HepG2 (cell line): ENCODE data around the gene SLCO1C1.

Experiments used
- FOXJ3 ChIP-seq: sonication (generic); formaldehyde crosslinking; IDR thresholded peaks from 2 replicates; pipeline ENCODE4 v1.4.0; 2020; ENCODE audit warnings: missing genetic modification reagents, mild to moderate bottlenecking, borderline replicate concordance
- GTF2F1 ChIP-seq: fragments of 150-350 bp; IDR thresholded peaks from 2 replicates; pipeline ENCODE4 v1.6.1; 2014; ENCODE audit warnings: low read length
- NFYC ChIP-seq: IDR thresholded peaks from 2 replicates; pipeline ENCODE4 v1.6.1; 2016; ENCODE audit warnings: missing genetic modification reagents, missing compliant biosample characterization
- PBX3 ChIP-seq: sonication (generic); formaldehyde crosslinking; IDR thresholded peaks from 2 replicates; pipeline ENCODE4 v1.8.1; 2023; ENCODE audit warnings: missing genetic modification reagents, inconsistent platforms, borderline replicate concordance
- SP1 ChIP-seq, 2 experiments: fragments of 450-650 bp in 1 of 2; sonication (generic) in 1 of 2; formaldehyde crosslinking in 1 of 2; IDR thresholded peaks; 2 replicates each; pipeline versions ENCODE4 v1.4.0 to v1.6.1; 2016 to 2020; ENCODE audit warnings: missing genetic modification reagents in 1 of 2
- ZNF777 ChIP-seq: sonication (generic); formaldehyde crosslinking; IDR thresholded peaks from 2 replicates; pipeline ENCODE4 v1.4.0; 2020; ENCODE audit warnings: missing genetic modification reagents

DNA sequence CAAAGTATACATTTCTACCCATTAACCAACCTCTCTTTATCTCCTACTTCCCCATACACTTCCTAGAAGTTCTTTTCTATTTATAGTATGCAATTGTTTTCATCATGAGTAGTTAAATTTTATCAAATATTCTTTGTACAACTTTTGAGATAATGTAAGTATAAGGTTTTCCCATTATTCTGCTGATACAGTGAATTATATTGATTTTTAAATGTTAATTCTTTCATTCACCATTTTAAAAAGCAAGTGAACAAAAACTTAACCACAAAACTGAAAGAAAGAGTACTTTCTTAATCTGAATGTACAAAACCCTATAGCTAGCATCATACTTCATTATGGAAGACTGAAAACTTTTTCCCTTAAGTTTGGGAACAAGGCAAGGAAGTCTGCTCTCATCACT is 105.9 kb downstream of the SLCO1C1 start:
- TF ChIP-seq GTF2F1 (no peak), ZNF777 (no peak), FOXJ3 (CRISPR knock-in tag) (no peak), PBX3 (CRISPR knock-in tag) (no peak), NFYC (CRISPR knock-in tag) (no peak), SP1 (IDR thresholded peaks at IDR 0.05) (no peak), SP1 (CRISPR knock-in tag; IDR thresholded peaks at IDR 0.05) (no peak)
